MM.1S (cell line): ENCODE measurements around the gene NFE2.
"Not testable (repeated sequence)": the region's sequence is repeated elsewhere in the genome, so short reads cannot be mapped to it uniquely, and the experiment has no call there.

Experiments
- DNase-seq: peaks from one replicate; pipeline ENCODE4 v3.0.0-alpha.2; 2015
- H2AFZ ChIP-seq: fragments of 300-600 bp; sonication (generic); 2 replicates; pipeline ENCODE4 v1.6.0; 2016; ENCODE audit warnings: antibody characterized with exemption, low read length
- H3F3A ChIP-seq: fragments of 300-600 bp; sonication (generic); 2 replicates; pipeline ENCODE4 v1.6.1; 2016; ENCODE audit warnings: mild to moderate bottlenecking, antibody characterized with exemption, low read length, moderate library complexity, mixed read lengths; ENCODE audit not compliant: insufficient read depth
- H3K27ac ChIP-seq: fragments of 300-600 bp; sonication (generic); 2 replicates; pipeline ENCODE4 v1.5.1; 2016; ENCODE audit warnings: mild to moderate bottlenecking, low read length
- H3K27me3 ChIP-seq: fragments of 300-600 bp; sonication (generic); replicated peaks from 2 replicates; pipeline ENCODE4 v1.6.0; 2016; ENCODE audit warnings: low read length; ENCODE audit not compliant: insufficient read depth
- H3K36me3 ChIP-seq: fragments of 300-600 bp; sonication (generic); replicated peaks from 2 replicates; pipeline ENCODE4 v1.6.1; 2016; ENCODE audit warnings: mild to moderate bottlenecking, low read length, mixed read lengths; ENCODE audit not compliant: insufficient read depth
- H3K4me1 ChIP-seq: fragments of 300-600 bp; sonication (generic); 2 replicates; pipeline ENCODE4 v1.6.1; 2016; ENCODE audit warnings: low read length, mixed read lengths
- H3K4me2 ChIP-seq: fragments of 300-600 bp; sonication (generic); 2 replicates; pipeline ENCODE4 v1.6.0; 2016; ENCODE audit warnings: low read depth, low read length
- H3K4me3 ChIP-seq: fragments of 300-600 bp; sonication (generic); 2 replicates; pipeline ENCODE4 v1.5.1; 2016; ENCODE audit warnings: low read length, mixed read lengths
- H3K79me2 ChIP-seq: fragments of 300-600 bp; sonication (generic); 2 replicates; pipeline ENCODE4 v1.6.1; 2016; ENCODE audit warnings: mixed run types, low read length, mixed read lengths
- H3K9ac ChIP-seq: fragments of 300-600 bp; sonication (generic); 2 replicates; pipeline ENCODE4 v1.6.1; 2016; ENCODE audit warnings: low read length, mixed read lengths
- H3K9me2 ChIP-seq: fragments of 300-600 bp; sonication (generic); replicated peaks from 2 replicates; pipeline ENCODE4 v1.6.1; 2016; ENCODE audit warnings: mild to moderate bottlenecking, low read length, mixed read lengths; ENCODE audit not compliant: insufficient read depth
- H3K9me3 ChIP-seq: fragments of 300-600 bp; sonication (generic); replicated peaks from 2 replicates; pipeline ENCODE4 v1.6.1; 2016; ENCODE audit warnings: mild to moderate bottlenecking, low read length, mixed read lengths; ENCODE audit not compliant: insufficient read depth
- H4K20me1 ChIP-seq: fragments of 300-600 bp; sonication (generic); 2 replicates; pipeline ENCODE4 v1.6.1; 2016; ENCODE audit warnings: mild to moderate bottlenecking, low read length, moderate library complexity, mixed read lengths; ENCODE audit not compliant: insufficient read depth
- EZH2 ChIP-seq: fragments of 300-600 bp; sonication (generic); optimal IDR thresholded peaks from 2 replicates; pipeline ENCODE3; 2017; ENCODE audit warnings: low read depth, mild to moderate bottlenecking, antibody characterized with exemption, low read length, mixed read lengths
- EZH2phosphoT487 ChIP-seq: fragments of 300-600 bp; sonication (generic); IDR thresholded peaks from 2 replicates; pipeline ENCODE4 v1.6.1; 2018; ENCODE audit warnings: antibody characterized with exemption, low read length
- TF ChIP-seq, protein P1 (sequence below): fragments of 300-600 bp; sonication (generic); IDR thresholded peaks from 2 replicates; pipeline ENCODE4 v1.5.1; 2016; ENCODE audit warnings: antibody characterized with exemption, low read length, mixed read lengths

Gene NFE2

GRCh38 chr12:54282949-54283593 is 17.7 kb downstream of the NFE2 start:
- TF ChIP-seq, protein P1, sequence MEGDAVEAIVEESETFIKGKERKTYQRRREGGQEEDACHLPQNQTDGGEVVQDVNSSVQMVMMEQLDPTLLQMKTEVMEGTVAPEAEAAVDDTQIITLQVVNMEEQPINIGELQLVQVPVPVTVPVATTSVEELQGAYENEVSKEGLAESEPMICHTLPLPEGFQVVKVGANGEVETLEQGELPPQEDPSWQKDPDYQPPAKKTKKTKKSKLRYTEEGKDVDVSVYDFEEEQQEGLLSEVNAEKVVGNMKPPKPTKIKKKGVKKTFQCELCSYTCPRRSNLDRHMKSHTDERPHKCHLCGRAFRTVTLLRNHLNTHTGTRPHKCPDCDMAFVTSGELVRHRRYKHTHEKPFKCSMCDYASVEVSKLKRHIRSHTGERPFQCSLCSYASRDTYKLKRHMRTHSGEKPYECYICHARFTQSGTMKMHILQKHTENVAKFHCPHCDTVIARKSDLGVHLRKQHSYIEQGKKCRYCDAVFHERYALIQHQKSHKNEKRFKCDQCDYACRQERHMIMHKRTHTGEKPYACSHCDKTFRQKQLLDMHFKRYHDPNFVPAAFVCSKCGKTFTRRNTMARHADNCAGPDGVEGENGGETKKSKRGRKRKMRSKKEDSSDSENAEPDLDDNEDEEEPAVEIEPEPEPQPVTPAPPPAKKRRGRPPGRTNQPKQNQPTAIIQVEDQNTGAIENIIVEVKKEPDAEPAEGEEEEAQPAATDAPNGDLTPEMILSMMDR, result no peak
- TF ChIP-seq EZH2 (no peak), EZH2phosphoT487 (no peak)
- Histone ChIP-seq H3K36me3 (peaks cover 25% of the 10 kb centered on the region), H3K4me1 (peaks cover 21% of the 10 kb centered on the region), H3K9me2 (no peaks in the 10 kb centered on the region), H3K4me2 (peak overlapping the region; percentile 65), H3K79me2 (peaks cover 59% of the 10 kb centered on the region), H2AFZ (no peak overlapping the region), H3K9me3 (no peaks in the 10 kb centered on the region), H3K27me3 (no peaks in the 10 kb centered on the region), H3K9ac (peak overlapping the region; percentile 96; the same call in 1 of the 2 replicates), H3K27ac (no peak overlapping the region), H4K20me1 (peaks cover 41% of the 10 kb centered on the region), H3F3A (peaks cover 70% of the 10 kb centered on the region), H3K4me3 (peak overlapping the region; percentile 86)
- DNase-seq, result no peak

GRCh38 chr12:54281694-54282093 is 19.1 kb downstream of the NFE2 start:
- not testable (repeated sequence) for H3K27me3 ChIP-seq, H3K9me3 ChIP-seq, H3K9me2 ChIP-seq, H2AFZ ChIP-seq, DNase-seq
- Histone ChIP-seq H4K20me1 (peaks cover 36% of the 10 kb centered on the region), H3K27ac (peak overlapping the region; percentile 68; the same call in 1 of the 2 replicates), H3K9ac (peak overlapping the region; percentile 96), H3K4me1 (peaks cover 28% of the 10 kb centered on the region), H3K79me2 (peaks cover 73% of the 10 kb centered on the region), H3K4me3 (peak overlapping the region; percentile 86), H3K4me2 (peak overlapping the region; percentile 65), H3K36me3 (peaks cover 25% of the 10 kb centered on the region), H3F3A (peaks cover 56% of the 10 kb centered on the region)

GRCh38 chr12:54281261-54281638 is 19.6 kb downstream of the NFE2 start:
- Histone ChIP-seq H4K20me1 (peaks cover 32% of the 10 kb centered on the region), H3K4me3 (peak overlapping the region; percentile 86), H3F3A (peaks cover 52% of the 10 kb centered on the region), H3K36me3 (peaks cover 25% of the 10 kb centered on the region), H3K9ac (peak overlapping the region; percentile 96), H3K4me2 (peak overlapping the region; percentile 65), H3K27ac (peak overlapping the region; percentile 68), H3K79me2 (peaks cover 77% of the 10 kb centered on the region), H3K4me1 (peaks cover 32% of the 10 kb centered on the region)
- H3K27me3 ChIP-seq, DNase-seq, H3K9me3 ChIP-seq, H3K9me2 ChIP-seq, H2AFZ ChIP-seq: not testable (repeated sequence)

- peak within 1 kb of the TSS; percentile 80 for H2AFZ ChIP-seq
- H3K9me3 ChIP-seq, result no peaks in the 10 kb centered on the region
- H3K9me2 ChIP-seq, result no peaks in the 10 kb centered on the region
- H3K4me2 ChIP-seq, result peak within 1 kb of the TSS; percentile 74
- H3K79me2 ChIP-seq, result peaks cover 83% of the 10 kb centered on the region
- peak within 1 kb of the TSS; percentile 99 for H3K4me3 ChIP-seq
- DNase-seq, result peak; percentile 100
- H3K27me3 ChIP-seq, result no peaks in the 10 kb centered on the region
- H4K20me1 ChIP-seq, result peaks cover 29% of the 10 kb centered on the region
- H3K36me3 ChIP-seq, result peaks cover 25% of the 10 kb centered on the region
- peak within 1 kb of the TSS; percentile 84 for H3K27ac ChIP-seq
- no peak for TF ChIP-seq EZH2
- TF ChIP-seq EZH2phosphoT487, result no peak
- TF ChIP-seq, protein P1, result no peak
- peak within 1 kb of the TSS; percentile 96 for H3K9ac ChIP-seq
- peaks cover 49% of the 10 kb centered on the region for H3F3A ChIP-seq
- H3K4me1 ChIP-seq, result peaks cover 33% of the 10 kb centered on the region
Observed at GRCh38 chr12:54280468-54281260, 20.2 kb downstream of the NFE2 start, which contains the start of gene HNRNPA1. TSS of gene HNRNPA1 (plus strand) at chr12:54280726. CDS start at chr12:54280808, 82 bp downstream.
